Measurements from ENCODE around the gene RLIM.
A peak's percentile ranks its signal among the peaks of the same experiment; 100 is the strongest.
"Not testable (repeated sequence)": the region's sequence is repeated elsewhere in the genome, so short reads cannot be mapped to it uniquely, and the experiment has no call there.

RLIM gene

GRCh38 chrX:74614093-74614909, at the start of gene RLIM:
TSS of gene RLIM (minus strand) at chrX:74614624. CDS start at chrX:74595977, 18,647 bp downstream.
- peak within 1 kb of the TSS; percentile 74 for H3K4me3 ChIP-seq
- peak within 1 kb of the TSS; percentile 92 to 96 for H3K27ac ChIP-seq
- TF ChIP-seq CTCF (IDR thresholded peaks at IDR 0.05) = no peak
- DNase-seq (ENCODE audit: low spot score) = peak; percentile 96

- no peak for TF ChIP-seq CTCF (IDR thresholded peaks at IDR 0.05)
- Histone ChIP-seq H3K4me3 (no peak overlapping the region), H3K27ac (no peak overlapping the region)
- DNase-seq (ENCODE audit: low spot score) = no peak
Measured at GRCh38 chrX:74656079-74656745, 41.8 kb upstream of the RLIM start.

- DNase-seq (ENCODE audit: low spot score); H3K27ac ChIP-seq; H3K4me3 ChIP-seq: not testable (repeated sequence)
Measured at GRCh38 chrX:74654953-74655352, 40.5 kb upstream of the RLIM start.

- H3K4me3 ChIP-seq = no peak overlapping the region
- DNase-seq (ENCODE audit: low spot score) = no peak
- TF ChIP-seq CTCF (IDR thresholded peaks at IDR 0.05) = no peak
- H3K27ac ChIP-seq = no peak overlapping the region
Measured at GRCh38 chrX:74636749-74637314, 22.4 kb upstream of the RLIM start.

- no peak for DNase-seq (ENCODE audit: low spot score)
- peak overlapping the region; percentile 92 to 96 for H3K27ac ChIP-seq
- no peak for TF ChIP-seq CTCF (IDR thresholded peaks at IDR 0.05)
- H3K4me3 ChIP-seq = peak overlapping the region; percentile 74
Measured at GRCh38 chrX:74613370-74614092, 893 bp downstream of the RLIM start.

- H3K27ac ChIP-seq = no peak overlapping the region
- TF ChIP-seq CTCF (IDR thresholded peaks at IDR 0.05) = no peak
- DNase-seq (ENCODE audit: low spot score) = no peak
- H3K4me3 ChIP-seq = no peak overlapping the region
Measured at GRCh38 chrX:74606799-74607198, 7.6 kb downstream of the RLIM start.

- Histone ChIP-seq H3K27ac (no peak overlapping the region), H3K4me3 (no peak overlapping the region)
- no peak for DNase-seq (ENCODE audit: low spot score)
- no peak for TF ChIP-seq CTCF (IDR thresholded peaks at IDR 0.05)
Measured at GRCh38 chrX:74606342-74606741, 8.1 kb downstream of the RLIM start.

Data from coronary artery (tissue), 2 donors.